ENCODE results near the gene ZNF41.

DNA sequence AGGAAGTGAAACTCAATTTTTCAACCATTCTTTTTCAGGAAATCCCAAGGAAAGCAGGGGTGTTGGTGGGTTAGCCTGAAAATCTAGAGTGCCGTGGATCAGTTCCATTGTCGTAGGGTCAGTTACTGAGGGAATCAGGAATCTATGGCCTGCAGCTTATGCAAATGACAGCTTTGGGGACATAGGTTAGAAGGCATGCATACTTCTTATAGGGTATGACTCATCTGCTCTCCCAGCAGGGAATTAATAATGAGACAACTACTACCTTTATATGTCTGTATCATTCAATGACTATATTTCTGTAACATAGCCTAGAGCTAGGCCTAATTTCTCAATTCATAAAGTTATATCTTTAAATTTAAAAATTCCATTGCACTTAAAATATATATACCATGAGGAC, 36.6 kb downstream of the ZNF41 start:
- TF ChIP-seq, protein P1, sequence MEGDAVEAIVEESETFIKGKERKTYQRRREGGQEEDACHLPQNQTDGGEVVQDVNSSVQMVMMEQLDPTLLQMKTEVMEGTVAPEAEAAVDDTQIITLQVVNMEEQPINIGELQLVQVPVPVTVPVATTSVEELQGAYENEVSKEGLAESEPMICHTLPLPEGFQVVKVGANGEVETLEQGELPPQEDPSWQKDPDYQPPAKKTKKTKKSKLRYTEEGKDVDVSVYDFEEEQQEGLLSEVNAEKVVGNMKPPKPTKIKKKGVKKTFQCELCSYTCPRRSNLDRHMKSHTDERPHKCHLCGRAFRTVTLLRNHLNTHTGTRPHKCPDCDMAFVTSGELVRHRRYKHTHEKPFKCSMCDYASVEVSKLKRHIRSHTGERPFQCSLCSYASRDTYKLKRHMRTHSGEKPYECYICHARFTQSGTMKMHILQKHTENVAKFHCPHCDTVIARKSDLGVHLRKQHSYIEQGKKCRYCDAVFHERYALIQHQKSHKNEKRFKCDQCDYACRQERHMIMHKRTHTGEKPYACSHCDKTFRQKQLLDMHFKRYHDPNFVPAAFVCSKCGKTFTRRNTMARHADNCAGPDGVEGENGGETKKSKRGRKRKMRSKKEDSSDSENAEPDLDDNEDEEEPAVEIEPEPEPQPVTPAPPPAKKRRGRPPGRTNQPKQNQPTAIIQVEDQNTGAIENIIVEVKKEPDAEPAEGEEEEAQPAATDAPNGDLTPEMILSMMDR (IDR thresholded peaks at IDR 0.05): no peak
- no peak for TF ChIP-seq POLR2A (IDR thresholded peaks at IDR 0.05)
- no peak for TF ChIP-seq POLR2AphosphoS5 (IDR thresholded peaks at IDR 0.05)
